GM21737 (cell line): ENCODE measurements around the gene ZP1.

ENCODE experiments used
- ATAC-seq: cut with Tn5 transposase; IDR thresholded peaks from one replicate; pipeline ENCODE4 v1.9.1; 2021; ENCODE audit warnings: mild to moderate bottlenecking, moderate library complexity; ENCODE audit not compliant: unreplicated experiment

Gene ZP1

DNA sequence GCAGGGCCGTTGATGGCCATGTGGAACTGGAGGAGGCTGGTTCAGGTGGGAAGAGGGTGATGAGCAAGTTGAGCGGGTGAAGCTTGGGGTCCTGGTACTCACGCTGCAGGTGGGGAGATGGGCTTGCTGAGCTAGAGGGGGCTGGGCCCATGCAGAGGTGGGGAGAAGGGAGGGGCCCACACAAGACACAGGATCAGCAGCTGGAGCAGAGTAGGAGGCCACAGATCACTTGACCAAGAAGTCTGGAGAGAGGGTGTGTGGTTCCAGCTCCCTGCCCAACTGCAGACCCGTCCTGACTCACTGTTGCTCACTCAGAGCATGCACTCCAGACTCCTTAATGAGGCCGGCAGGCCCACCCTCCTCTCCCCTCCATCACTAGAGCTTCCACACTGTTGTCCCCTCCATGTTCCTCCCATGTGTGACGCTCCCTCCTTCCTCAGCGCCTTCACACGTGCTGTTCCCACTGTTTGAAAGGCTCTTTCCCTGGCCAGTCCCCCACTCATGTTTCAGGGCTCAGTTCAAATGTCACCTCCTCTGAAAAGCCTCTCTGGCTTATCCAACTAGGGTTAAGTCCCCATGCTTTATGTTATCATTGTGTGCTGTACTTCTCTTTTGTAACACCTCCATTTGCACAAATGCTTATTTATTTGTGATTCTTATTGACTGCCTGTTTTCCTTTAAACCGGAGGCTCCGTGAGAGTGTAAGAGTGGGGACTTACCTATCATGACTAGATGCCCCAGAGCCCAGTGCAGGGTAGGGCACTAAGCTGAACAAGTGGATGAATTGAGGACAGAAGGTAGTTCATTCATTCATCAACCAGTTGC, 23.1 kb upstream of the ZP1 start:
- no peak for ATAC-seq

DNA sequence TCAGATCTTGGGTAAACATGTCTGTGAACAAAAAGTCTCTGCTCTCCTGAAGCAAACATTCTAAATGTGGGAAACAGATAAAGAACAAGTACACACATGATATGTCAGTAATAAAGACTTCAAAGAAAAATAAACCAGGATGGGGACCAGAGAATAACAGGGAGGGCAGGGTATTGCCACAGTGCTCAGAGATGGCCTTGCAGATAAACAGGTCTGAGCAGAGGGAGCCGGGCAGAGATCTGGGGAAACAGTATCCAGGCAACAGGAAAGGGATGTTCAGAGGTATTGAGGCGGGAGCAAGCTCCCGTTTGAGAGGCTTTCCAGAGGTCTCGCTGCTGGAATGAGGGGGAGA, 22.5 kb upstream of the ZP1 start:
- ATAC-seq, result no peak

DNA sequence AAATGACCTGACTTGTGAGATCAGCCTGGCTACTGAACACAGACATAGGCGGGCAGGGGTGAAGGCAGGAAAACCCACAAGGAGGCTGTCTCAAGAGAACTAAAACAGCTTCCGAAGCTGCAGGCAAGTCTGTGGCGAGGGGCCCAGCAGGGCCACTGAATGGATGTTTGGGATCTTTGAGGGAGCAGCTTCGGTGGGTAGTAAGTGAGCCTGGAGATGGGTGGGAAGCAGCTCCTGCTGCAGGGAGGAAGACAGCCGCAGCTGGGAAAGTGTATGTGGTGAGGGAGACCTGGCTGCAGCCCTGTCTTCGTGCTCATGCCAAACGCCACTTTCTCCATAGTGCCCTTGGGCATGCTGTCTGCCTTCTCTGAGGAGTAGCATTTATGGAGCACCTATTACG, 22.0 kb upstream of the ZP1 start:
- ATAC-seq, result no peak

DNA sequence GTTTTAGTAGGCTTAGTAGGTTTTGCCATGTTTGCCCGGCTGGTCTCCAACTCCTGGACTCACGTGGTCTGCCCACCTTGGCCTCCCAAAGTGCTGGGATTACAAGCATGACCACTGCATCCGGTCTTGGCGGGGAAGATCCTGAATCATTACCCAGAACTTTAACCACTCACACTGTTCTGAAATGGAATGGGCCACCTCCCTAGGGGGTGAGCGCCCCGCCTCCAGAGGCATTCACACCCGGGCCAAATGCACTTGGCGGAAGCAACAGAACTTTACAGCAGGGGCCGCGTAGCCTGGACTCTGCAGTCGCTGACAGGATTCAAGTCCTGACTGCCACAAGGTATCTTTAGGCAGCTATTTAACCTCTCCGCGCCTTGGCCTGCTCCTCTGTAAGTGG, 20.1 kb upstream of the ZP1 start:
- ATAC-seq, result no peak

DNA sequence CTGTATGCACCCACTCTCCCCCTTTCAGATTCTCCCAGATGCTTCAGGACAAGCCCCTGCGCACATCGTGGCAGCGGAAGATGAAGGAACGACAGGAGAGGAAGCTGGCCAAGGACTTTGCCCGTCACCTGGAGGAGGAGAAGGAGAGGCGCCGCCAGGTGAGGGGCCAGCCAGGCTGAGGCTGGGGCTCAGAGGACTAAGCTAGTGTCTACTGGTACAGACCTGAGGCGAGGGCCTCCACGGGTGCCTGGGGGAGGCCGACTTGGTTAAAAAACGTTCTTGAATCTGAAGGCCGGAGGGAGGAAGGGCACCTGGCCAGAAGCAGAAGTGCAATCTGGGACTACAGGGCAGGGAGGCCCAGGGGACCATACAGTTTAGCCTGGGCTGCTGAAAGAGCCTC, 19.4 kb upstream of the ZP1 start:
- no peak for ATAC-seq

DNA sequence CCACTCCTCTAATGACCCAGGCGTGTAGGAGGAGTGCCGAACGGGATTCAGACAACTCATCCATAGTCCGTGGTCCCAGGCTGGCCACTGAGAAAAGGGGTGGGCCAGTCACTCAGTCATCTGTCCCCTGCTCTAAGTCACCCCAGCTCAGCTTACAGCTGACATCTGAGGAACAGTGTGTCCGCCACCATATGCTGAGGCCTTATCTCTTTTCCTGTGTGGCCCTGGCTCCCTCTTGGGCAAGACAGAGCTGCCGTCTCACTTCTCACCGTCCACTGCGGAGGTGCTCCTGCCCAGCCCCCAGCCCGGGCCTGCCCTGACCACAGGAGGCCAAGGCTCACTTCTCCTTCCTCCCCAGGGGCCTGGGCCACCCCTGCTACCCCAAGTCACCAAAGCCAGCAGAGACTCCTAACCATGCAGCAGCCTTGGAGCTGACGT, 18.6 kb upstream of the ZP1 start:
- ATAC-seq, result no peak

DNA sequence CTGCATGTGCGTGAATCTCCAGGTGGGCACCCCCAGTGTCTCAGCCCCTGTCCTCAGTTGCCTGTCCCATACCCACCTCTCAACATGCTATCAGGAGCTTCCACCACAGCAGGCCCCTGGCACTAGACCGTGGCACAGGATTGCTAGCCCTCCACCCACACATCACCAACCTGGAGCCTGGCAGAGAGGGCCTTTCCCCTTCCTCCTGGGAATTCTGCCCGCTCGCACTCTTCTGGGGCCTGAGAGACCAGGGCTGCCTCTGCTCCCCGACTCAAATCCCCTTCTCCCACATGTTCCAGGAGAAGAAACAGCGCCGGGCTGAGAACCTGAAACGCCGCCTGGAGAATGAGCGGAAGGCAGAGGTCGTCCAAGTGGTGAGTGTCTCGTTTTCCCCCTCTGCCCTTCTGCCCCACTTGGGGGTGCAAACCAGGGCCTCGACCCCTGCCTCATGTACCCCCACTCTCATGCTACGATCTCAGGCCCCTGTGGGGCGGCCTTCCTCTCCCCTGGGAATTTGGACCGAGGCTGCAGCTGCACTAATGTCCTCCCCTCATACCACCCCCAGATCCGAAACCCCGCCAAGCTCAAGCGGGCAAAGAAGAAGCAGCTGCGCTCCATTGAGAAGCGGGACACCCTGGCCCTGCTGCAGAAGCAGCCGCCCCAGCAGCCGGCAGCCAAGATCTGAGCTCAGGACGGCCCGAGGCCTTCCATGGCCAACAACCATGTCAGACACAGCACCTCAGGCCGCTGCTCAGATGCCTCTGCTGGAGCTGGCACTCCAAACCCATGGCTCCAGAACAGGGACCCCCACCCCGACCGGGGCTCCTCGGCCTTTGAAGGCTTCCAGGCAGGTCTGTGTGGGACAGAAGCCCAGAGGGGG, 17.5 kb upstream of the ZP1 start:
- ATAC-seq, result no peak

DNA sequence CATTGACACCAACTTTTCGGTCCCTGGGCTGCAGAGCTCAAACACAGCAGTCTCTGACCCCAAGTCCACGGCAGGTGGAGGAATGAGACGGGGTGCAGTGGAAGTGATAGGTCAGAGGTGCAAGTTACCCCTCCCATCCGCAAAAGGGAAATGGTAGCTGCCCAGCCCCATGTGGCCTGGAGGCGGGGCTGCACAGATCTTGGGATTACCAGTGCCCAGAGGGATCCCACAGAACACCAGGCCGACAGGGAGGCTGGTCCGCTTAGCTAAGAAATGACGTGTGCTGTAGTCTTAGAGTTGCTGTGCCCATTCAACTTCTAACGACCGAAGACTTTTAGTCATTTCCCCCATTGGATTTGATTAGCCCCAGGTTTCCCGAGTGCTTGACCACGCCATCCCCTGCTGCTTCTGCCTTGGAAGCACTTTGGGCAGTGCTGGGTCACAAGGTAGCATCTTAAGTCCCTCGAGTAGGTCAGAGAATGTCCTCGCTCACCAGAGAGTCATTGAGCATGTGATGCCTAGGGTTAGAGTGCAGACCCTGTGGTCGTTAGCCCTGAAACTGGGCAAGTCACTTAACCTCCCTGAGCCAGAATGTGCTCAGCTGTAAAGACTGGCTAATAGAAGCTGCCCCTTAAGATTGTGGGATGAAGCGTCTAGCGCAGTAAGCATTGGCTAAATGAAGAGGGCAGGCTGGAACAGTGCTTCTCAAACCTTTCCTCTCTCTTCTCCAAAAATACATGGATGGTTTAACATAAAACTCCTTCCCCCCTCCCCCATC, 15.8 kb upstream of the ZP1 start:
- no peak for ATAC-seq

DNA sequence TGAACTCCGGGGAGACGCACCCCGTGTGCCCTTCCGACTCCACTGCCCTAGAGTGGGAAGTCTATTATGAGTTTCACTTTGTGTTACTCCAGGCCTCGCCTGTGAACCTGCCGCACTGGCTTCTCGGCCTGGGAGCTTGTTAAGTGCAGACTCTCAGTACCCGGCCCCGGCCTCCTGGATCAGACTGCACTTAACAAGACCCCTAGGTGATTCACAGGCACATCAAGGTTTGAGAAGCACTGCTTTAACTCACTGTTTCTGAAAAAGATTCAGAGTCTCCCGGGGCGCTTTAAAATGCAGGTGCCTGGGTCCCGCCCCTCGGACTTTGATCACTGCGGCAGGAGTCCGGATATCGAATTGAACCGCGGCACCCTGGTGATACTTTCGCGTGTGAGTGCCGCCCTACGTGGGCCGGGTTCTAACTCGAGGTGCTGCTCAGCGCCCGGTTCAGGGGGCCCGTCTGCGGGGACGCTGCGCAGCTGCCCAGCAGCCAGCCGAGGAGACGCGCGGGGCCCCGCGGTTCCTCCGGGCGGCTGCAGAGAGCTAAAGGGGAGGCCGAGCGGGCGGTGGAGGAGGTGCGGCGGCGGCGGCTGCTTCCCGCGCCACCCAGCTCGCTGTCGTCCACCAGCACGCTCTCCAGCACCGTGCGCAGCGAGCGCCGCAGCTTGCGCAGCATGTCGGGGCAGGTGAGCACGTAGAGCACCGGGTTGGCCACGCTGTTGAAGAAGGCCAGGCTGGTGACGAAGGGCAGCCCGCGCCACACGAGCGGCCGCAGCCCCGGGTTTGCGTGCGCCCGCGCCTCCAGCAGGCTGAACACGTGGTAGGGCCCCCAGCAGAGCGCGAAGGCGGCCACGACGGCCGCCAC, 15.0 kb upstream of the ZP1 start:
- ATAC-seq, result no peak

DNA sequence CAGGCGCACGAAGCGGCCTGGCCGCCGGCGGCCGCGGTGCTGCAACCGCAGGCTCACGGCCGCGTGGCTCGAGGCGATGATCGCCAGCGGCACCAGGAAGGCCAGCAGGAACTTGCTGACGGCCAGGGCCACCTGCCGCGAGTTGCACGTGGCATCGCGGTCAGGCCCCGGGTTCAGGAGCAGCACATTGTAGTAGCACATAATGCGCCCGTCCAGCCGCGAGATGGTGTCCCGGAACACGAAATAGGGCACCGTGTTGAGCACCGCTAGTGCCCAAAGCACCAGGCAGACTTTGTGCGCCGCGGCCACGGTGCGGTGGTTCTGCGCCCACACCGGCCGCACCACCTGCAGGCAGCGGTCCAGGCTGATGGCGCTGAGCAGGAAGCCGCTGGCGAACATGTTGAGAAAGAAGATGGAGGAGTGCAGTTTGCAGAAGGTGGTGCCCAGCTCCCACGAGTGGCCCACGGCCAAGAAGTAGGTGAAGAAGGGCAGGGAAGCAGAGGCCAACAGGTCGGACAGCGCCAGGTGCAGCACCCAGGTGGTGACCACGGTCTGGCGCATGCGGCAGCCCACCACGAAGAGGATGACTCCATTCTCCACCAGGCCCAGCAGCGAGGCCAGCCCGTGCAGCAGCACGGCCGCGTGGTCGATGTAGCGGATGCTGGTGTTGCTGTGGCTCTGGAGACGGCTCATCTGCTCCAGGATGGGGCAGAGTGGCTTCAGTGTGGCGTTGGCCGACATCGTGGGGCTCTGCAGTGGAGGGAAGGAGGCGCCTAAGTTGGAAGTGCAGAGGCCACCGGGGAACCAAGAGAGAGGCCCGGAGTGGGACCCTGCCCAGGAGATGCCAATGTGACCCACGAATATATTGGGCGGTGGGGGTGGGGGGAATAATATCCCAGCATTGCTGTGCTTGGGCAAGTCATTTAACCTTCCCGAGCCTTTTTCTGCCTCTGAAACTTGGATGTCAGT, 14.1 kb upstream of the ZP1 start:
- no peak for ATAC-seq

DNA sequence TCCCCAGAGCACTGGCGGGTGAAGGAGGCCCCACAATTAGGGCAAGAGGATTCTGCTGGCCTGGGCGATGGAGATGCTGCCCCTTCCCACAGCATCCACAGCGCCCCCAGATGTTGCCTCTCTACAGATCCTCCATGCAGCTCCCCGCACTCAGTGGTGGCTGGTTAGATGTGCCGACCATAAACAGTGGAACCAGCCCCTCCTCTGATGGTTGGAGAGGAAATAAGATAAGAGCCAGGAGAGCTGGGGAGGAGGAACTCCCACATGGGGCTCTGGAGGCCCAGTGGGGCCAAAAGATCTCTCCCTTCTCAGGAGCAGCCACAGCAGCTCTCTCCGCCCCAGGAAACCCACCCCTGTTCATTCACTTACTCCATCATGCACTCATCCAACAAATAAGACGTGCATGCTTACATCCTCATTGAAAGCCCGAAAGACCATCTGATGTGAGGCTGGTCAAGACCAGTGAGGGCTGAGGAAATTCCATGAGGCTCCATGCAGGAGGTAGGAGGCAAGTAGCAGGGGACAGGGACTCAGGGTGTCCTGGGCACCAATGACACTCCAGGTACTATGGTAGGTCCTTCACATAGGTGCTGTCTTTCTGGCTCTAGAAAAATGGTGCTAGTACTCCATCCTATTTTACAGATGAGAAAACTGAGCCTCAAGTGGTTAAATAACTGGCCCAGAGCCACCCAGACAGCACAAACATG, 13.0 kb upstream of the ZP1 start:
- no peak for ATAC-seq

DNA sequence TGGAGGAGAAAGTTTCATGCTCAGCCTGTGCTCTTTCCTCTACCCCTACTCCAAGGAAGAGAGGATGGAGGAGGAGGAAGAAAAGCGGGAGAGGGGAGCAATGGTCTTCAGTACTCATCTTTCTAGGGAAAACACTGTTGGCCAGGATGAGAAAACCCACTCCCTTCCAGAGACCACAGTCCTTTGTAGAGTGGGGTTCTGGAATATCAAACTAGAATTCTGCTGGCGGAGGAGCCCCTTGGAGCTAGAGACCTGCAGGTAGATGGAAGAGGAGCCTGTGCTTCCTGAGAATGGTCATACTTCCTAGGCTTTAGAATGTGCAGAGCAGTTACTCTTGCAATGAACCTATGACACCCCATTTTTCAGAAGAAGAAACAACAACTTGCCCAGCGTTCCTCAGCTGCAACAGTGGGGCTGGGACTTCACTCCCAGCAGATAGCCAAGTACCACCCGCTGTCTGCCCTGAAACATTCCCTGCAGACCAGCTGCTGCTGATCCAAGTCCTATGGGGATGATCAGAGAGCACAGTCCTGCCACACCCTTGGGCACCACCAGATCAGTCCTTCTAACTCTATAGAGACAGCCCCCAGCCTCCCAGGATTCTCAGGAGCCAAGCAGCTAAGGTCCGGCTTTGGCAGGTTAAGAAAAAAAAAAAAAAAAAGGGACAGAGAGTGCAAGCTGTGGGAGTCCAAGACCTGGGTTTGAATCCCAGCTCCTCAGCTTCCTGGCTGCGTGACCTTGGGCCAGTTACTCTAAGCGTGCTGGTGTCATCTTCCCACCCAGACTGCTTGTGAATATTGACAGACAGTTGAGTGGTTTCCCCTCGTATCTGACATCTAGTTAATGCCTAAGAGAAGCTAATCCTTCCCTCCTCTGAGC, 12.3 kb upstream of the ZP1 start:
- ATAC-seq, result no peak

DNA sequence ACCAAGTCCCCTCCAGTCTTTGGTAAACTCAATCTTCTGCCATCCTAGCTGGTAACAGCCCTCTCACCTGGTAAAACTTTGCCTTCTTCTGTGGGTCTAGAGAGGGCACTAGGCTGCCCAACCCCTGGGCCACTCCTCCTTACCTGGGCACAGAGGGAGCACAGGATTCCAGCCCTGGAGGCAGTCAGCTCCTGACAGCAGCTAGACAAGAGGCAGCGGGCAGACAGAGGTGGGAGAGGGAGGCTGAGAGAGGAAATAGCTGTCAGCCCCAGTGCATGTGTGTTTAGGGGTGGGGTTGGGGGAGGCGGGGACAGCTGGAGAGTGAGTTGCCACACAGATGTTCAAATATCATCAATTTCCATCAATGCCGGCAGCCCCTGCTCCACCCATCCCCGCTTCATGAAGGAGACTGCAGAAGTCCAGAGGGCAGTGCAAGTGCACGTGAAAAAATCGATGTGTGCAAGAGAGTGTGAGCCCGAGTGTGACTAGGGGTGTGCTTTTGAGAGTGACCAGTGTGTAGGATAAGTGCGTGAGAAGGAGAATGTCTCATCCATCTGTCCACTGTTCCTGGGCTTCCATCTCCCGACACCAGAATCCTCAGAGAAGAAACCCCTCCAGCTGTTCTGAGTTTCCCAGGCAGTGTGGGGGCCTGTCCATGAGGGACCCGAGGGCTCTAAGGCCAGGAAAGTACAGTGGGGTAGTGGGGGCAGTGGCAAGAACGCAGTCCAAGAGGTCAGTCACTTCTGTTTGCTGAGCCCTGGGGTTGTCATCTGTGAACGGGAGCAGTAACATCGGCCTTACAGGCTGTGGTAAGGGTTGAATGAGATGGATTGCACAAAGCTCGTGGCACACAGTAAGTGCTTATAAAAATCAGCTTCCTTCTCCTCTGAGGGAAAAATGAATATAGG, 11.4 kb upstream of the ZP1 start, which contains the start of gene PTGDR2:
TSS of gene PTGDR2 (minus strand) at position 225 of the 908 bp plus-strand sequence. CDS start 2,228 bp downstream, outside the sequence.
- ATAC-seq, result no peak

DNA sequence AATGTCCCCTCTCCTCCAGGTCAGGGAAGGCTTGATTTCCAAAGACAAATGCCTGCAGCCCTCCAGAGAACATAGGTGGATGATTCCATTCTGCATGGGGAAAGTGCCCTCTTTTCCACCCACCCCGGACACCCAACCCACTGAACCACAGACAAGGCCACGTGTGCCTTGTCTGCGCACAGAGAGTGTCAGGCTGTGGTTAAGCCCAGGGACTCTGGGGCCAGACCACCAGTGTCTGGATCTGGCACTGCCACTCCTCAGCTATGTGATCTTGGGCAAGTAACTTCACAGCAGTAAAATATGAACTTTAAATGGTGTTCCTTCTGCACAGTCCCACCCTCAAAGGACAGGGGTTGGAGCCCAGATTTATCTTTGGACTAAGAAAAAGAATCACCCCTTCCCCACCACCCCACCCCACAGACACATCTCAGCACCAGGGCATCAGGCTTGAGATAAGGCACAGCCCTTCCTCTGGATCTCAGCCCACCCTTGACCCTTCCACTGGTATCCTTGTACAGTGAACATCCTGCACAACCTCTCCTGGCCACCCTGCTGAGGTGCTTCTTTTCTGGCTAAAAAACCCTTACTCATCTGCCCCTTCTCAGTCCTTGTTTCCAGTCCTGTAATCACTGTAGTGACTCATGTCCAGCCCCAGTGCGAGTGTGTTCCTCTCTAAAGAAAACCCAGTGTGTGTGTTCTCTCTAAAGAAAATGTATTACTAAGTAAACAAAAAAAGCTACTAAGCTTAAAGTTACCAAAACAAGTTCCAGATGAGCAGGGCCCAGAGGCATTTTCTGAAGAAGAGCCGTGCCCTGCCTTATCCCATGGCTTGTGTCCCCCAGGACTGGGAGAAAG, 9.7 kb upstream of the ZP1 start:
- no peak for ATAC-seq

DNA sequence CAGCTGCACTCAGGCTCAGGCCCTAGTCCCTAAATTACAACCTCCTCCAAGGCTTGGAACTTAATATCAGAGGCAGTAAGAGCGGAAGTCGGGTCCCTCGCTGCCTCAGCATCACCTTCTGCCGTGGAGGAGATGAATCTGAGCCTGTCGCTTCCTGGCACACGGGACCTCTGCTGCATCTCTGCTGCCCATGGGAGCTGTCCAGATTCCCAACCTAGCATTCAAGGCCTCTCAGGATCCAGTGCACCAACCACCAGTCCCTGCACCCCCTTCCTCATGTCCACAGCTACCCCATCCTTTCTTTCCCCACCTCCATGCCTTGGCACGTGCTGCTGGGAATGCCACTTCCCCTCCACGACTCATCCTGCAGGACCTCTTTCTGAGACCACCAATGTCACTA, 9.1 kb upstream of the ZP1 start:
- ATAC-seq, result no peak
